Measurements from ENCODE around the gene PTPRN2.

Gene PTPRN2

GRCh38 chr7:158120716-158121115 is 466.9 kb downstream of the PTPRN2 start:
- no peak overlapping the region for H3K4me3 ChIP-seq (ENCODE audit: low read depth, low read length)
- no peak for TF ChIP-seq CTCF (IDR thresholded peaks at IDR 0.05; ENCODE audit: borderline replicate concordance, insufficient read depth, low read depth, low read length)

- TF ChIP-seq CTCF (IDR thresholded peaks at IDR 0.05; ENCODE audit: borderline replicate concordance, insufficient read depth, low read depth, low read length): no peak
- no peak overlapping the region for H3K4me3 ChIP-seq (ENCODE audit: low read depth, low read length)
Observed at GRCh38 chr7:158120316-158120715, 467.3 kb downstream of the PTPRN2 start.

- H3K4me3 ChIP-seq (ENCODE audit: low read depth, low read length): no peak overlapping the region
- no peak for TF ChIP-seq CTCF (IDR thresholded peaks at IDR 0.05; ENCODE audit: borderline replicate concordance, insufficient read depth, low read depth, low read length)
Observed at GRCh38 chr7:158117341-158118222, 470.0 kb downstream of the PTPRN2 start.

- no peak overlapping the region for H3K4me3 ChIP-seq (ENCODE audit: low read depth, low read length)
- TF ChIP-seq CTCF (IDR thresholded peaks at IDR 0.05; ENCODE audit: borderline replicate concordance, insufficient read depth, low read depth, low read length): no peak
Observed at GRCh38 chr7:158116235-158116634, 471.4 kb downstream of the PTPRN2 start.

- TF ChIP-seq CTCF (IDR thresholded peaks at IDR 0.05; ENCODE audit: borderline replicate concordance, insufficient read depth, low read depth, low read length): no peak
- H3K4me3 ChIP-seq (ENCODE audit: low read depth, low read length): no peak overlapping the region
Observed at GRCh38 chr7:158114056-158114850, 473.4 kb downstream of the PTPRN2 start.

- TF ChIP-seq CTCF (IDR thresholded peaks at IDR 0.05; ENCODE audit: borderline replicate concordance, insufficient read depth, low read depth, low read length): no peak
- H3K4me3 ChIP-seq (ENCODE audit: low read depth, low read length): no peak overlapping the region
Observed at GRCh38 chr7:158113321-158114025, 474.1 kb downstream of the PTPRN2 start.
